ENCODE results near the gene PARD3. TPM values are rescaled to one million over a fixed set of nuclear protein-coding genes. Genes with fewer than 3 reads are reported as not detected.

PARD3 gene
- total RNA-seq, 1 donor from 2014 or later: 37.2 TPM

DNA sequence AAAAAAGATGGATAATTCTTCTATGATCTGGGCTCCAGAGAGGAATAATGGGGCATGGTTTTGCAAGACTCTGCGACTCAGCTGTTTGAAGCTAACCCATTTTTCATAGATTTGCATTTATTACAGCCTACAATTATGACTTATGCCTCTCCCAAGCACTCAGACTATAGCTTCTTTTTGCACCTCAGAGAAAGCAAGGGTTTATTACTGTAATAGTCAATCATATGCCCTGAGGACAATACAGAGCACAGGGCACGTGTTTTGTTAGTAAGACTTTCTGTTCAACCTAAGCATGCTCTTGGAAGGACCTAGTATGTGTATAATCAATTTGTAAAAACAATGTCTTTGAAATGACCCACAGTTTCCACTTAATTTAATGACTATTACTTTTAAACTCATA, 221.2 kb downstream of the PARD3 start:
- TF ChIP-seq, protein P1, sequence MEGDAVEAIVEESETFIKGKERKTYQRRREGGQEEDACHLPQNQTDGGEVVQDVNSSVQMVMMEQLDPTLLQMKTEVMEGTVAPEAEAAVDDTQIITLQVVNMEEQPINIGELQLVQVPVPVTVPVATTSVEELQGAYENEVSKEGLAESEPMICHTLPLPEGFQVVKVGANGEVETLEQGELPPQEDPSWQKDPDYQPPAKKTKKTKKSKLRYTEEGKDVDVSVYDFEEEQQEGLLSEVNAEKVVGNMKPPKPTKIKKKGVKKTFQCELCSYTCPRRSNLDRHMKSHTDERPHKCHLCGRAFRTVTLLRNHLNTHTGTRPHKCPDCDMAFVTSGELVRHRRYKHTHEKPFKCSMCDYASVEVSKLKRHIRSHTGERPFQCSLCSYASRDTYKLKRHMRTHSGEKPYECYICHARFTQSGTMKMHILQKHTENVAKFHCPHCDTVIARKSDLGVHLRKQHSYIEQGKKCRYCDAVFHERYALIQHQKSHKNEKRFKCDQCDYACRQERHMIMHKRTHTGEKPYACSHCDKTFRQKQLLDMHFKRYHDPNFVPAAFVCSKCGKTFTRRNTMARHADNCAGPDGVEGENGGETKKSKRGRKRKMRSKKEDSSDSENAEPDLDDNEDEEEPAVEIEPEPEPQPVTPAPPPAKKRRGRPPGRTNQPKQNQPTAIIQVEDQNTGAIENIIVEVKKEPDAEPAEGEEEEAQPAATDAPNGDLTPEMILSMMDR (IDR thresholded peaks at IDR 0.05): no peak
- Mint-ChIP-seq H3K27ac (ENCODE audit: unreplicated experiment) (no peak overlapping the region), H3K4me1 (ENCODE audit: unreplicated experiment) (peaks cover 9% of the 10 kb centered on the region), H3K4me3 (ENCODE audit: unreplicated experiment) (no peak overlapping the region), H3K36me3 (ENCODE audit: unreplicated experiment) (peaks cover 2% of the 10 kb centered on the region), H3K27me3 (ENCODE audit: unreplicated experiment) (no peaks in the 10 kb centered on the region), H3K9me3 (ENCODE audit: unreplicated experiment) (peaks cover 10% of the 10 kb centered on the region)
- DNase-seq (ENCODE audit: extremely low spot score, unreplicated experiment): no peak

DNA sequence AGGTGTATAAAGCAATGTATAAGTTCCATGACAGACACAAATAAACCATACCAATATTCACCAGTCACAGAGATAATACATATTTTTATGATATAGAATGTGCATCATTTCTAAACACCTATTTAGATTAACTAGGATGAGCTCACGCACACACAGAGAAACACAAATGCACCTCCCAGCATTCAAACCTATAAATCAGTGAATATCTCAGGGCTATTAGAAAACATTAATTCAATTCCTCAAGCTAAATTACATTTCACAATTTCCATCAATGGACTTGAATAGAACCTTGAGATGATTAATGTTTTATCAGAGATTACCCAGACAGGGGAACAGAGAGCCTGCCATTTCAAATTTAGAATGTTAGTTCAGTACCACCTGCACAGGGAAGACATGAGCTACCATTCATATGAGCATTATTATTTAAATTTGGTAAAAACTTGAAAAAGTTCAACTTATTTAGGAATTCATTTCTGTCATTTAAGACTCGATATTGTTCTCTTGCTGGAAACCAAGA, 221.7 kb downstream of the PARD3 start:
- Mint-ChIP-seq H3K9me3 (ENCODE audit: unreplicated experiment) (peaks cover 10% of the 10 kb centered on the region), H3K27ac (ENCODE audit: unreplicated experiment) (no peak overlapping the region), H3K36me3 (ENCODE audit: unreplicated experiment) (peaks cover 2% of the 10 kb centered on the region), H3K4me1 (ENCODE audit: unreplicated experiment) (peaks cover 7% of the 10 kb centered on the region), H3K4me3 (ENCODE audit: unreplicated experiment) (no peak overlapping the region), H3K27me3 (ENCODE audit: unreplicated experiment) (no peaks in the 10 kb centered on the region)
- TF ChIP-seq, protein P1 (IDR thresholded peaks at IDR 0.05): no peak
- no peak for DNase-seq (ENCODE audit: extremely low spot score, unreplicated experiment)

DNA sequence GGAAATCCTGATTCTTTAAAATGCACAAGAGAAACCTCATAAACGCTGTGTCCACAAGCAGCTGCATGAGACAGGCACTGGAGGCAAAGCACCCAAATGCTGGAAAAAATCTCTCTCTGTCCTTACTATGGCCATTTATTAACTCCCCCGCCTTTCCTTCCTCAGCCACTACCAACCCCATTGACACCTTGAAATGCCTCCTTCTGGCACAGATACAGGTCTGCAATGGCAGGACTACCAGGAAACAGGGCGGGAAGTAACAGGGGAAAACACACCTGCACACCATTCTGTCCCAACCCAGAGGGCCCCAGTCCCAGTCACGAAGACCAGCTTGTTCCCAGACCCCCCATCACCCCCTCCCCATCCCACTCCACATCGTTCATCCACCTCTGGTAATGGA, 224.3 kb downstream of the PARD3 start:
- Mint-ChIP-seq H3K9me3 (ENCODE audit: unreplicated experiment) (peaks cover 10% of the 10 kb centered on the region), H3K4me1 (ENCODE audit: unreplicated experiment) (peaks cover 5% of the 10 kb centered on the region), H3K27ac (ENCODE audit: unreplicated experiment) (no peak overlapping the region), H3K4me3 (ENCODE audit: unreplicated experiment) (no peak overlapping the region), H3K36me3 (ENCODE audit: unreplicated experiment) (peaks cover 2% of the 10 kb centered on the region), H3K27me3 (ENCODE audit: unreplicated experiment) (no peaks in the 10 kb centered on the region)
- TF ChIP-seq, protein P1 (IDR thresholded peaks at IDR 0.05): no peak
- no peak for DNase-seq (ENCODE audit: extremely low spot score, unreplicated experiment)

DNA sequence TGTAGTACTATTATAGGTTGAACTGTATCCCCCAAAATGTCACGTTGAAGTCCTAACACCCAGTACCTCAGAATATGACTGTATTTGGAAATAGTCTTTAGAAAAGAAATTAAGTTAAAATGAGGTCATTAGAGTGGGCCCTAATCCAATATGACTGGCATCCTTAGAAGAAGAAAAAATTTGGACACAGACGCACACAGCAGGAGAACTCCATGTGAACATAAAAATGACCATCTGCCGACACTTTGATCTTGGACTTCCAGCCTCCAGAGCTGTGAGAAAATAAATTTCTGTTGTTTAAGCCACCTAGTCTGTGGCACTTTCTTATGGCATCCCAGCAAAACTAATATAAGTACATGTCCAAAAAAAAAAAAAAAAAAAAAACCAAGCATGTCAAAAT, 225.8 kb downstream of the PARD3 start:
- peaks cover 10% of the 10 kb centered on the region for H3K9me3 Mint-ChIP-seq (ENCODE audit: unreplicated experiment)
- H3K27ac Mint-ChIP-seq (ENCODE audit: unreplicated experiment): no peak overlapping the region
- peaks cover 2% of the 10 kb centered on the region for H3K36me3 Mint-ChIP-seq (ENCODE audit: unreplicated experiment)
- peaks cover 13% of the 10 kb centered on the region for H3K4me1 Mint-ChIP-seq (ENCODE audit: unreplicated experiment)
- TF ChIP-seq, protein P1 (IDR thresholded peaks at IDR 0.05): no peak
- no peaks in the 10 kb centered on the region for H3K27me3 Mint-ChIP-seq (ENCODE audit: unreplicated experiment)
- H3K4me3 Mint-ChIP-seq (ENCODE audit: unreplicated experiment): no peak overlapping the region
- DNase-seq (ENCODE audit: extremely low spot score, unreplicated experiment): no peak

DNA sequence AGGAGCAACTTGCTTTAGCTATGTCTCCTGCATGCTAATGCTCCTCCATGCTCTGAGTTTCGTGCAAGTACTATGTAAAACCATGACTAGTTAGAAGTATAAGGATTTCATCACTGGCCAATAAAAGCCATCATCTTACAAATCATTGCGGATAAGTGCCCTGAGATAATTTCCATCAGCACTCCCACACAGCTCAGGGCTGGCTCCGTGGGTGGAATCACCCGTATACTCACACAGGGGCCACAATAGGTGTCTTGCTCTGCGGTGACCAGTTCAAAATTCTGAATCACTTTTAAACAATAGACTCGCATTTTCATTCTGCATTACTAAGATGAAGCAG, 227.4 kb downstream of the PARD3 start:
- peaks cover 2% of the 10 kb centered on the region for H3K36me3 Mint-ChIP-seq (ENCODE audit: unreplicated experiment)
- peaks cover 10% of the 10 kb centered on the region for H3K9me3 Mint-ChIP-seq (ENCODE audit: unreplicated experiment)
- no peaks in the 10 kb centered on the region for H3K27me3 Mint-ChIP-seq (ENCODE audit: unreplicated experiment)
- no peak for DNase-seq (ENCODE audit: extremely low spot score, unreplicated experiment)
- H3K4me1 Mint-ChIP-seq (ENCODE audit: unreplicated experiment): peaks cover 26% of the 10 kb centered on the region
- H3K27ac Mint-ChIP-seq (ENCODE audit: unreplicated experiment): no peak overlapping the region
- TF ChIP-seq, protein P1 (IDR thresholded peaks at IDR 0.05): no peak
- H3K4me3 Mint-ChIP-seq (ENCODE audit: unreplicated experiment): no peak overlapping the region
